Measurements from ENCODE around the gene ZNF592. TPM values are rescaled to one million over a fixed set of nuclear protein-coding genes. Genes with fewer than 3 reads are reported as not detected.
A peak's percentile ranks its signal among the peaks of the same experiment; 100 is the strongest.

Gene ZNF592
- total RNA-seq, 2 donors from 2014 or later: 9.7 to 18.4 TPM

GRCh38 chr15:84829428-84829827 lies 81.0 kb downstream of the ZNF592 start:
- H3K27ac ChIP-seq: peak overlapping the region; percentile 89 to 93
- H3K36me3 ChIP-seq: peaks cover 22% of the 10 kb centered on the region
- TF ChIP-seq CTCF (IDR thresholded peaks at IDR 0.05): no peak
- H3K4me3 ChIP-seq: no peak overlapping the region
- H3K9me3 ChIP-seq: no peaks in the 10 kb centered on the region
- H3K27me3 ChIP-seq: no peaks in the 10 kb centered on the region
- DNase-seq (ENCODE audit: low spot score): peak; percentile 28
- peaks cover 0 to 89% of the 10 kb centered on the region in 2 donors for H3K4me1 ChIP-seq

- peaks cover 22% of the 10 kb centered on the region for H3K36me3 ChIP-seq
- peak overlapping the region; percentile 89 to 93 for H3K27ac ChIP-seq
- TF ChIP-seq CTCF (IDR thresholded peaks at IDR 0.05): no peak
- peaks cover 0 to 90% of the 10 kb centered on the region in 2 donors for H3K4me1 ChIP-seq
- H3K27me3 ChIP-seq: no peaks in the 10 kb centered on the region
- DNase-seq (ENCODE audit: low spot score): peak; percentile 42
- no peak overlapping the region for H3K4me3 ChIP-seq
- H3K9me3 ChIP-seq: no peaks in the 10 kb centered on the region
Measured at GRCh38 chr15:84830036-84830435, 81.6 kb downstream of the ZNF592 start.

GRCh38 chr15:84831028-84831427 lies 82.6 kb downstream of the ZNF592 start:
- no peaks in the 10 kb centered on the region for H3K9me3 ChIP-seq
- peak overlapping the region; percentile 89 to 93 for H3K27ac ChIP-seq
- H3K36me3 ChIP-seq: peaks cover 22% of the 10 kb centered on the region
- no peak overlapping the region for H3K4me3 ChIP-seq
- TF ChIP-seq CTCF (IDR thresholded peaks at IDR 0.05): no peak
- H3K27me3 ChIP-seq: no peaks in the 10 kb centered on the region
- H3K4me1 ChIP-seq: peaks cover 0 to 87% of the 10 kb centered on the region in 2 donors
- DNase-seq (ENCODE audit: low spot score): no peak

GRCh38 chr15:84831613-84832012 lies 83.2 kb downstream of the ZNF592 start:
- Histone ChIP-seq H3K27me3 (no peaks in the 10 kb centered on the region), H3K4me1 (peaks cover 0 to 87% of the 10 kb centered on the region in 2 donors), H3K4me3 (no peak overlapping the region), H3K9me3 (no peaks in the 10 kb centered on the region), H3K36me3 (peaks cover 22% of the 10 kb centered on the region), H3K27ac (peak overlapping the region; percentile 89 to 93)
- no peak for TF ChIP-seq CTCF (IDR thresholded peaks at IDR 0.05)
- no peak for DNase-seq (ENCODE audit: low spot score)

GRCh38 chr15:84832448-84833040 lies 84.2 kb downstream of the ZNF592 start:
- peaks cover 19% of the 10 kb centered on the region for H3K36me3 ChIP-seq
- H3K9me3 ChIP-seq: no peaks in the 10 kb centered on the region
- no peak for DNase-seq (ENCODE audit: low spot score)
- no peak for TF ChIP-seq CTCF (IDR thresholded peaks at IDR 0.05)
- H3K27ac ChIP-seq: peak overlapping the region; percentile 89 to 93
- H3K4me3 ChIP-seq: no peak overlapping the region
- no peaks in the 10 kb centered on the region for H3K27me3 ChIP-seq
- H3K4me1 ChIP-seq: peaks cover 0 to 85% of the 10 kb centered on the region in 2 donors
